ENCODE results near the gene NPM3.

- TF ChIP-seq EZH2 (IDR thresholded peaks at IDR 0.05) (no peak), POLR2AphosphoS5 (IDR thresholded peaks at IDR 0.05; ENCODE audit: borderline replicate concordance, low read depth, low read length) (no peak), FOXP2 (optimal IDR thresholded peaks at IDR 0.05; ENCODE audit: control extremely low read depth, extremely low read length, insufficient read depth) (no peak)
Measured at GRCh38 chr10:101777619-101778145, 5.6 kb downstream of the NPM3 start.
